Measurements from ENCODE around the gene TRPM3.

The TRPM3 gene

DNA sequence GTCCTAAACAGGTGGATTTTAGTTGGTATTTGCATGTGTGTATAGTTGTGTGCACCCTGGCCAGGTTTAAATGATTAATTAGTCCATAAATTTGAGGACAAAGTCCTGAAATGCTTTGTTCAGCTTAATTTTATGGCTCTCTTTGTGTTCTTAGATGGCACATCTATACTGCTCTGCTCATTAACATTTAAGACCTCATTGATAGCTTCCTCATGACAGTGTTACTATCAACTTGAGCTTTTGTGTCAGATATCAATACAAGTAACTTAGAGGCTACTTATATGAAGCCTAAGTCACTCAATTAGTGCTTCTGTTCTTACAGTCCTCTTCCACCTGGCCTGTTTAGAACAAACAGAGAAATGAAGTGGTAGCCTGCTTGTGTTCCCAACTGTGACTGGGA lies 240.9 kb downstream of the TRPM3 start:
- no peak for DNase-seq

DNA sequence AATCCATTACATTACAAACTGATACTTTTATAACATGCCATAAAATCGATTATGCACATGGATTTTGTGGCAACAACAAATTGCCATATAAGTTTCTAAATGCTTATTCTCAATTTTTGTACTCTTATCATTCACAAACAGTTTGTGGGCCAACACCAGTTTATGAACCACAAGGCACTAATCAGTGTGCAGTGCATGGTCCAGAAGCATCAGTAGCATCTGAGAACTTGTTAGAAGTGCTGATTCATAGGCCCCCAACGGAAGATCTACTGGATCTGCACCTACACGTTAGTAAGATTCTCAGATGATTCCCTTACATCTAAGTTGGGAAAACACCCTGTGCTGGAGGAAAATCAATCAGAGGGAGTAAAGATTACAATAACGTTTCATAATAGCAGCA lies 242.8 kb downstream of the TRPM3 start:
- DNase-seq = no peak

DNA sequence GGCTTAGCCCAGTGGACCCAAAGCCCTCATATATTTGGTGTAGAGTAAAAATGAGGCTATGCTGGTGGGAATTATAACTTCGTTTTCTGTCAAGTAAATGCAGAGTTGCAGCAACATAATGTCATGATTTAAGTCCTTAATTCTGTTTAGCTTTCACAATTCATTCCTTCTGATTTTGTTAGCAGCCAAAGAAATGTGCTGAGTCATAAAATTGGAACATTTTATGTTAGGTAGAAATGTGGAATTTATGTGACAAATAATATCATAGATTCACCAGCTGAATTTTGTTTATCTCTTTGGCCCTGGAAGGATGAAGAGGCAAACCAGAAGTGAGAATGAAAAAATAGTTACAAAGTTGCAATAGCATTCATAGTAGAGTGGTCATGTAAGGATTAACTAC lies 247.0 kb downstream of the TRPM3 start:
- DNase-seq = no peak

DNA sequence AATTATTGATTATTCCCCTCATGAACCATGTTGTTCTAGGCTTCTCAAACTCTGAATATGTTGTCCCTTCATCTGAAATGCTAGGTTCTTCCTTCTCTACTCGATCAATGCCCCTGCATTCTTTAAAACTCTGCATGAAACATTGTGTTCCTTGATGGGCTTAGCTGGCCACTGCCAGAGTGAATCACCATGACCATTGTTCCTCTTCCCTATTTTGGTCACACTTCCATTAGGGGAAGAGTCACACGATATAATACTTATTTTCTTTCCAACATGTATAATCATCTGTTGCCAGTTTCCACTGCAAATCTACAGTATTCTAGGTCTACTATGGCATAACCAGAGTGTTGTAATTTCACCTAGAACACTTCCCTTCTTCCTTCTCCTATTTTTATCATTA lies 247.9 kb downstream of the TRPM3 start:
- no peak for DNase-seq

DNA sequence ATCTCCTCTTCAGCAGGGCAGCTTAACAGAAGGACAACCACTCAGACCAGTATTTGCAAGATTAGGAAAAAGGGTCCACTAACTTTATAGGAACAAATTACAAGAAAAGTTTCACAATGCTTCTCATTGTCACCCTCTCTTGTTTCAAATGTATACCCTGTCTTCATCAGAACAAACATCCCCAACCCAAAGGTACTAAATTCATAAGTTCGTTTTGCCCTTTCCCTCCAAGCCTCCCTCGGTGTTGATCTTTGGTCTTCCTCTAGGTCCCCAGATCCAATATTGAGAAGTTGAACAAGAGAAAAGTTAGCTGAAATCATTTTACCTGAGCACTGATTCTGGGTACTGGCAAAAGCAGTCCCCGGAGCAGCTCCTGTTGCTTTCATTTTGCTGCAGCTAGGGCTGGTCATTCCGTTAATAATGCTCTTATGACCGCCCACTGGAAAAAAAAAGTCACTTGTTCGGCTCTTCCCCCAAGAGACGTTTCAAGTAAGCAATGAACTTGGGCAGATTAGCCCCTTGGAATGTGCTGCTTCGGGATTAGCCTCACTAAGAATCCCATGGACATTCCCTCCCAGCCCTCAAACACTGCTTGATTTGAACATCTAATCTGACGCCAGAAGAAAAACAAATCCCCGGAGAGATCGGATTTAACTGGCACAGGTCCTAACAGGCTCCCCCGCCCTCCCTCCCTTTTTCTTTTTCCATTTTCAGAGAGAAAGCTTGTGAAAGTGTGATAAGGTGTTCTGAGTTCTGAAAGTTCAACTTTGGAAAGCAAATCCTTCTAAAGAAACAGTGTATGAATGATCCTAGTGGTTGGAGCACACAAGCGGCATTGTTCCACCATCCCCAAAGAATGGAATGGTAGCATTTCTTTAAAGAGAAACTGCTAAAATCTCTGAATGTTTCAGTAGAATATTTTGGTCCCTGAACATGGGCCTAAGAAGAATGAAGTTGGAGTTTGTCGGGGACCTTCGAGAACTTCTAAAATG lies 252.5 kb downstream of the TRPM3 start:
- no peak for DNase-seq

DNA sequence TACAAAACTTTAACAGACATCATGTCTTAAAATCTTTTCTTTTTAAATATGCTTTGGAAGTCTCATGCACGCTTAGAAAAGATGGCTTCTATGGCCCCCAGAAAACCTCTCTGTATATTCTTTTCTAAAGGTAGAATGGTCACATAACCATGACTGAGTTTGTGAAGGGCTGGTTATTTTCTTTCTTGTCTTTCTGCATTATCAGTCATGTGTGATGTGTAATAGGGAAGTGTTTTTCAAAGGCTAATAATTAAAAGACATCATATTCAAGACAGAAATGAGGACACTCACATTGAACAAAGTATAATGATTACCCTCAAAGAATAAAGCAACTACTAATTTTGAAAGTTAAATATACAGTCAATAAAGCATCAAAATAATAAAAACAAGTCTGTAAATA lies 253.4 kb downstream of the TRPM3 start:
- DNase-seq = no peak

DNA sequence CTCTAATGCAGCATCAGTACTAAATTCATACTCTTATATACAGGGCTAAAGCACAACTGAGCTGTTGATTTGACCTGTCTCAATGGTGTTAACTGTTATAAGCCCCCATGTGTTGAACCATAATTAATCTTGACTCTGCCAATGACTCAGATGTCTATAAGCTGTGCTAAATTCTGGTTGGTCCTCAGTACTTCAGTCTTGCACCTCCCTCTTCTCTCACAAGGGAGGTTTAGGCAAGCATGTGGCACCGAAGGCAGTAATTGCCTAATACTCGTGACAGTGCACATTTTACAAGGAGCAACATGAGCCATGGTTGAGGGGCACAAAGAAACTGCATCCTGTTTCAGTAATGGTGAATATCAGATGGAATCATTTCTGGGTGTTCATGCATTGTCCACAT lies 255.9 kb downstream of the TRPM3 start:
- no peak for DNase-seq

DNA sequence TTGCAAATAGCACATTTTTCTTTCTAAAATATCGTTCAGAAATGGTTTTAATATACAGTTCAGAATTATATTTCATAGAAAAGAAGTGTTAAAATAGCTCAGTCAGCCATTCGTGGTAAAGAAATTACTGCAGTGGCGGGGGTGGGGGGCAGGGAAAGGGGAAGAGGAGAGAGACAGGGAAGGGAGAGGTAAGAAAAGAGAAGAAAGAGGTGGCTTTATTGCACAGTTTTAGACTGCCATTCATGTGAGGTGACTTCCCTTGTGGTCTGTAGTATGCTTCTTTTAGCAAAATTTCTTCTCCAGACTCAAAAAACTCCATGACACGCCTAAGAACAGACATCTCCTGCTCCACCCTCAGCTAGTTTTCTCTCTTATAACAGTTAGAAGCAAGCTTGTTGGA lies 259.6 kb downstream of the TRPM3 start:
- no peak for DNase-seq

DNA sequence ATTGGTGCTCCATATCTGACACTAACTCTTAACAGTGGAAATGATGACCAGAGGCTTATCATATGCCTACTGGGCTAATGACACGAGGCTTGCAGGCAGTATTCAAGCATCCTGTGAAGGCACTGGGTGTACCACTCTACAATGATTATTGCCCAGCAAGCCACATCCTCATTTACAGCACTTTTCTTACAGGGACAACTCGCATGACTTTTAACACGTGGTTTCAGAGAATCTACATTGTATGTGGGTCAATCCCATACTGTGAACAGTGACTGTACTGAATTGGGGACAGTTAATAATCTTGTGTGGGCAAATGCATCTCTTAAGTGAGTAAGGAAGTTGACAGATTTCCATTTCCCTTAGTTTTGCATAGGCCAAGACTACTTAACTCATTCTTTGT lies 260.0 kb downstream of the TRPM3 start:
- DNase-seq = no peak

DNA sequence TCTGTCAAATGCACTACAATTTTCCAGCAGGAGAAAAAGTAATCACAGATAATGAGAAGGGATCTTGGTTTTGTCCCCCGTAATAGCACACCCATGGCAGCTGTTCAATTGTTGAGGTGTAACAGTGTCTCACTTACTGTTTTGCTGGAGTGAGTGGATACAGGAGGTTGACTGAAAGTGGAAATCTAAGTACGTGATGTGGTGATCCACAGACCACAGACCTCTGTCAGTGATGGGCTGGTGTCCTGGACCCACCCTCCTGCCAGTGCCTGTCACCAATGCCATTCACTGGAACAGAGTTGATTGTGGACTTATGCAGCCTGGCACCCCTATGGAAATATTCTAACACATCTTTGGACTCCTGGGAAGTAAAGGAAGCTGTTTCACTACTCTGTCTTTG lies 261.7 kb downstream of the TRPM3 start:
- no peak for DNase-seq

DNA sequence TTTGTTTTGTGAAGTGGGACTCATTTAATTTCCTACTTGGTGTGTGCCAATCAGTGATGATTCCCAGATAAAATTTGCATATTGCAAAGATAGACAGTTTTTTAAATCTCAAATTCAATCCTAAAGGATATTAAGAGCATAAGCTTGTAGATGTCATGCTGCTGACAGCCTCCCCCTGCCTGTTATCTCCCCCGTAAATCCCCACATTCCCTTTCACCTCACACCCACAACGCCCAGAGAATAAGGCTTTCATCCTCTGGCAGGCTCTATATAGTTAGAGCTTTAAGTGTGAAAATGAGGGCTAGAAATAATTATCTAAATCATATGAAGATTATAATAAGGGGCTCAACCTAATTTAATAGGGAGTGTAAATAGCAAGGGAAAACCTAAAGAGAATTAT lies 265.0 kb downstream of the TRPM3 start:
- DNase-seq = no peak

DNA sequence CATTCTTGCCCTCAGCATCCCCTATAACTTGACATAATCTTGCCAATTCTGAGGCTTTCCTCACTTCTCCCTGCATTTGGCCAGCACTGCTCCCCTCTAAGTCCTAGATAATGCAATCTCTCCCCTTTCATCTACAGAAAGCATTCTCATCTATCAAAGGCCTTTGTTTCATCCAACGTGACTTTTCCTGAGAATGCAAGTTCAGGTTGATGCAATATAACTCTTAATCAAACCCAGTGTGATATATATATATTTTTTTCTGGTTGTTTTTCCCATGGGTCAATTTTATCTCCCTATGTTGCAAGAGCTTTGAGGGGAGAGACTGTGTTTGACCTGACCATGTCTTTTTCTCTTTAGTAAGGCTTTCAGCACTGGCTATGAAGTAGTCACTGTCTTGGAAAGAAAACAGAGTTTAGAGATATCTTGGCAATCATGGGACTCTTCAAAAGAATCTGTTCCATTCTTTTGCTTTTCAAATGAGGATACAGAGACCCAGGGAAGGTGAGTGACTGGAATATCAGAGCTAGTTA lies 268.6 kb downstream of the TRPM3 start:
- DNase-seq = no peak

DNA sequence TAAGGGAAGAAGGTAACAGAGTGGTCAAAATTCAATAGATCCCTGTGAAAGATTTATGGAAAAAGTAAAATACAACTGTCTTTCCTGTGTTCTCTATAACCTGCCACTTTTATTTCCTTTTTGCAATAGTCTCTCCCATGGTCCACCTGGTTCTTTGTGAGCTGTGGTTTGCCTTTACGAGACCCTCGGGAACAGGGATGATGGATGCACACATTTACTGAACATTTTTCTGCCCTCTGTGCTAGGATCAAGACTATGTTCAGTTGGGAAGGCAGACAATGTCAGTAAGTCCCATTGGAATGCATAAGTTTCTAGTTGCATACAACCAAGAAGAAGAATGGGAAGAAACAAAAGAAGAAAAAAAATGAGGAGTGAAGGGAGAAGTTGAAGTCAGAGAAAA lies 281.2 kb downstream of the TRPM3 start:
- no peak for DNase-seq

DNA sequence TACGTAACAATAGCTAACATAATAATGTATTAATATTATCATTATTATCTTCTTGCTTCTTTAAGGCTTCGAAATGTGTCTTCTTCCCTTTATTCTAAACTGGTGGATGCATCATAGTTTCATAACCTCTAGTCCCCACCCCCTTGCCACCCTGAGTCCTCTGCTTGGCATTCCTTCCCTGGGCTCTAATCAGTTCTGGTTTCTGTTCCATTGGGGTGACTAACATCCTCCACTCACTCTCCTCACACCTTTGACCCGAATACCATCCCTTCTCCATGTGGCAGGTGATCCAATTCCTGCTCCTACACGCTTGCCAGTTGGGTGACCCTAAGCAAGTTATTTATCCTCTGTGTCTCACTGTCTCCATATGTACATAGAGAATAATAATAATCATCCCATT lies 286.1 kb downstream of the TRPM3 start:
- DNase-seq = no peak

DNA sequence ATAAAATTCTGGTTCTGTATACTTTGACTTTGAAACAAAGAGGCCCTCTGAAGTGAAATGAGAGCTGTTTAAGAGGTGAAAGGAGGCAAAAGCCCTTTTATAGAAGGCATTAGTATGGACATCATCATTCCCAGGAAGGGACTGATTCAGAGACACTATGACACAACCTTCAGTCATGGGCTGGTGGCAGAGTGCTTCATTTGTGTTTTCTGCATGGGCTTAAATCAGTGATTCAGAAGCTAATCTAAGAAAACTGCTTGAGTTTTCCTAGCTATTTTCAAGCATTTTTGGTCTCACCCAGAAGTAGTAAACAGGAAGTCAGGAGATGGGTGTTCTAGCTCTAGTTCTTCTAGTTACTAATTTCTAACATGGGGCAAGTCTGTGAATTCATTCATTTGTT lies 288.9 kb downstream of the TRPM3 start:
- no peak for DNase-seq

DNA sequence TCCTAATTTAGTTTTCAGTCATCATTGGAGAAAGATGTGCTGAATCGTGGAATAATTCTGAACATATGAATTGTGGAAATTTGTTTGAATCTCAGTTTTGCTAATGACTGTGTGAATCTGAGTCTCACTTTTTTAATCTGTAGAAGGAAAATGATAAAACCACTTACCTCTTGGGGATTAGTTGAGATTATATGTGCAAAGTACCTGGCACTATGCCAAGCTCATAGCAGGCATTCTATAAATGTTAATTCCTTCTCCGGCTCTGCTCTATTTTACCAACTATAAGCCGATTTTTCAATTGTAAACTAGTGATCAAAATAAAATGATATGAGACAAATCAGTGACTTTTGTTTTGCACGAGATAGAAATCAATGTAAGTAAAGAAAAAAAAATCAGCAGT lies 290.8 kb downstream of the TRPM3 start:
- no peak for DNase-seq

DNA sequence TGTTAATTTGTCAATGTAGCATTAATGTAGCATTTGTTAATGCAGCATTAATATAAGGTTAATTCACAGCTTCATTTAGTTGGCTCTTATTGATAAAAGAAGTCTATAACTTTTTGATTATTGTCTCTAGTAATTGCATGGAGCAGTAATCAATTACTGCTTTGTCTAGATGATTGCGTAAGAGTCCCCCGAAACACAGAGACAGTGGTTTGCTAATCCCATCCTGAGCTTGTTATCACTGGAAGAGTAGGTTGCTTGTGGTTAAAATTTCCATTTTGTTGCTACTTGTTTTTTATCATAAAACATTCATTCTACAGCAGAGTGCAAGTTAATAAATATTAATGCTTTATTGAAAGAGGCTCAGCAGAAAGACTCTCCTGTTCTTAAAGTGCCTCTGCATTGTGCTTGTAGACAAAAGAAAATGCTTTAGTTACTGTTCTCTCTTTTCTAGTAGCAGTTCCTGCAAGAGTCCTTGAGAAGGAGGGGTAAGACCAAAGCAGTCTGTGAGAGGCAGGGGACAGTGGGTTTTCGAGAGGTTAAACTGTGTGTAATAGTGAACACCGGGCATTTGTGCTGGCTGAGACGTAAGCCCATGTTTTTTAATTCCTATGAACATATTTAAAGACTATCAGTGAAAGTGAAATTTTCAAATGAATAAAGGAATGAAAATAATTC lies 291.7 kb downstream of the TRPM3 start:
- DNase-seq = no peak

DNA sequence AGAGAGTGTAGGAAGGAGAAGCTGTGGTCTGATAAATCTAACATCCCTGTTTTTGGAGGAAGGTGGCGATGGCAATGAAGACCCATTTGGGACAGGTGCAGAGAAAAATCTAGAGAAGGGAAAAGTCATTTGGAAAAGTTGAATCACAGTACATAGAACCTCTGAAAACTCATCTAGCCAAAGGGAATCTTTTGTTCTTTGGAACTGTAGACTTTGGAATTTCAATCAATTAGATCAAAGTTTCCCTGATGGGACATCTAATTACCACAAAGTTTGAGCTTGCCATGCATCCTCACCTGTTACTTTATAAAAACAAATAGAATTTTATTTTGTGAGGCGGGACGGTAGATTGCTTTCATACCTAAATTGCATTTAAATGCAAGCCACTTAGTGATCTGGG lies 294.9 kb downstream of the TRPM3 start:
- no peak for DNase-seq

DNA sequence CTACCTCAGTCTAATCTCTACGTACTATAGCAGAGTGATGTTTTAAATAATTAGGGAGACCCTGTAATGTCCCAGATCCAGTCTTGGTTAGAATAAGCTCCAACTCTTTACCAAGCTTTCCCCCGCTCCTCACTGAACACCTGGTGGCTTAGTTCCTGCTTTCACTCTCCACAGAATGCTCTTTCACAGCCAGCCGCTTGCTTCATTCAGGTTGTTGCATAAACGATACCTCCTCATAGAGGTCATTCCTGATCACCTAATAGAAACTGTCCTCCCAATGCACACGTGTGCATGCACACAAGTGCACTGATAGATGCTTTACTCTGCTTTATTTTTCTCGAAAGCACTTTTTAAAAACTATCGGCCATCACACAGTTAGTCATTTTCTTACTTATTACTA lies 298.1 kb downstream of the TRPM3 start:
- DNase-seq = no peak

DNA sequence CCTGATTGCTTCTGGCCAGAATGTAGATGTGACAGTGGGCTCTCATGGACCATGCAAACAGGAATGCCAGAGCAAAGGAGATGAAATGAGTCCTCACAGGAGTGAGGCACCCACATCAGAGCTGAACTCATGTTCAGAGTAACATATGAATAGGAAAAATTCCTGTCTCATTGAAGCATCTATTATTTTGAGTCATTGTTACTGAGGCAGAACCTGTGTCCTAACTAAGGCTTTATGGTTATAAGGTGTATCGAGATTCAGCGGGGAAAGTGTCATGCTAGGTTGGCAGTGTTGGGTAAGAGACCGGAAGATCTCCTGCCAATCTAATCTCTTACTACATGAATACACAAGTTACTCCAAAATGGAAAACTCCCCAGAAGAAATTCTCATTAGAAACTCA lies 304.1 kb downstream of the TRPM3 start:
- DNase-seq = no peak

DNA sequence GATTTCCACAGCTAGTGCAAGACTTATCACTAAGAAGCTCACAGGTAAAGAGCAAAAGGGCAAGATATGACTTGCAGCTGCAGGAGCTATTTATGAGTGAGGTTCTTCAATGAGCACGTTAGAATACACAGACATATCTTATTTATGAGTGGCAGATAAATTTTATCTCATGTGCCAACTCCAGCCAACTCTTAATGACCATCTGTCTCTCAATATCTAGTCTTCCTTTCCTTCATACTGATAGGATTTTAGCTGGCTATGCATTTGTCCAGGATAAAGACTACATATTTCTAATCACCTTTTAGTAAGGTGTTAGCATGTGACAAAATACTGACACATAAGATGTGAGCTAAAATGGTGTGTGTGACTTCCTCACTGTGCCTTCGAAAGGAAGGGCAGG lies 304.5 kb downstream of the TRPM3 start:
- no peak for DNase-seq

DNA sequence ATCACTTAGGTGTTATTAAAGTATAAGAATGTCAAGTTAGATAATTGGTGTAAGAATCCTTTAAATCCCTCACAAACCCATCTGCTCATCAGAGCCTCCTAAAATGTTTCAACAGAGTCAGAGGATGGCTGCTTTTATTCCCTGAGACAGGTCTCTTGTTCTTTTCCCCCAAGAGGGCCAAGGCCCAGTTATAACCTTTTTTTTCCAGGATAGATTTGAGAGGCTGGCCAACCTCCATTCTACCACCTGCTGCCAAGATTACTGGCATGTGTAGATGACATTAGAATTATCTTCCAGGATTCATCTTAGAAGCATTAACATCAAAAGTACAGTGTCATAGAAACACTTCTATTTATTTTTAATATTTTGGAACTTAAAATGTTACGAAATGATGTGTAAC lies 305.1 kb downstream of the TRPM3 start:
- DNase-seq = no peak

DNA sequence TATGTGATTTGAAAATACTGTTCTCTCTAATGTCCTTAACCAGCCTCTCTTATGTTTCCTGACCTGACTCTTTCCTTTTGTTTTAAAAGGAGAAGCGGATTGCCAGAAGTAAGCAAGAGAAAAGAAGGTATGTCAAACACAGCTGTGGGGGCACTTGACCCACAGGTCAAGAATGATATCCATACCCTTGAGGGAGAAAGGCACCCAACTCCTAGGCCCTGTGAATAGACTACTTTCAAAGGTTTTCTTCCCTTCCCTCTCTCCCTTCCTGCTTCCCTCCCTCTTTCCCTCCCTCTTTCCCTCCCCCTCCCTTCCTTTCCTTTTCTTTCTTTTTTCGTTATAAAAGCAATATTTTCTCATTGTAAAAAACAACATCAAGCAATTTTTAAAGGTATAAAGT lies 306.8 kb downstream of the TRPM3 start:
- DNase-seq = no peak

DNA sequence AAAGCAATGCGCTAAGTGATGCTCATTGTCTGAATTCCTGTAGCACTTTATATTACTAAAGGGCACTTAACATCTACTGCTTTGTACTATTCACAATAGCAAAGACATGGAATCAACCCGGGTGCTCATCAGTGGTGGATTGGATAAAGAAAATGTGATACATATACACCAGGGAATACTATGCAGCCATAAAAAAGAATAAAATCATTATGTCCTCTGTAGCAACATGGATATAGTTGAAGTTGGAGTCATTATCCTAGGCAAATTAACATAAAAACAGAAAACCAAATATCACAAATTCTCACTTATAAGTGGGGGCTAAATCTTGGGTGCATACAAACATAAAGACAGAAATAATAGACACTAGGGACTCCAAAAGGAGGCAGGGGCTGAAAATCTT lies 308.3 kb downstream of the TRPM3 start:
- no peak for DNase-seq

All from NCI-H1092 treated with DMSO at 0.1 percent for 48 hours (cell line).